ENCODE data around the gene ZSCAN20. TPM values are rescaled to one million over a fixed set of nuclear protein-coding genes. Genes with fewer than 3 reads are reported as not detected.

ZSCAN20 gene
- total RNA-seq, 1 experiment from 2014 or later, result 3.9 TPM

GRCh38 chr1:33468531-33468930, 3.9 kb upstream of the ZSCAN20 start:
- H2BK20ac ChIP-seq (ENCODE audit: low read depth, low read length, poor library complexity, severe bottlenecking), result no peak overlapping the region
- no CpG with 5 or more reads among the region's 4 CpGs for WGBS (ENCODE audit: extremely low coverage, insufficient read length, low lambda C conversion rate)
- no peaks in the 10 kb centered on the region for H3K79me2 ChIP-seq (ENCODE audit: insufficient read depth, low read length)
- Mint-ChIP-seq H3K9me3 (no peaks in the 10 kb centered on the region), H3K4me3 (no peak overlapping the region), H3K27ac (no peak overlapping the region), H3K4me1 (peaks cover 20 to 25% of the 10 kb centered on the region in 2 experiments), H3K27me3 (ENCODE audit: low read depth) (peaks cover 7% of the 10 kb centered on the region), H3K36me3 (ENCODE audit: insufficient read depth in 1 of 3, low read depth in 3 of 3) (no peaks in the 10 kb centered on the region; a peak in 1 of 7 replicates)
- no peak overlapping the region for H3K27ac ChIP-seq (ENCODE audit: insufficient read length, low read depth, low read length)
- H3K23me2 ChIP-seq (ENCODE audit: insufficient read length, low read depth, low read length, poor library complexity, severe bottlenecking), result peaks cover 6% of the 10 kb centered on the region
- no peak overlapping the region for H3K4ac ChIP-seq (ENCODE audit: low read depth, low read length)
- no peaks in the 10 kb centered on the region for H3K9me3 ChIP-seq (ENCODE audit: control insufficient read depth, low read depth, low read length)
- H3K18ac ChIP-seq (ENCODE audit: insufficient read length, low read depth, low read length), result no peak overlapping the region
- no peak overlapping the region for H3K9ac ChIP-seq (ENCODE audit: extremely low read depth, insufficient read length, low read length)
- H2BK120ac ChIP-seq (ENCODE audit: low read depth, low read length, poor library complexity, severe bottlenecking), result no peak overlapping the region
- H4K91ac ChIP-seq (ENCODE audit: insufficient read length, low read depth, low read length), result no peak overlapping the region
- H2AFZ ChIP-seq (ENCODE audit: low read length), result no peak overlapping the region
- TF ChIP-seq, protein P1, sequence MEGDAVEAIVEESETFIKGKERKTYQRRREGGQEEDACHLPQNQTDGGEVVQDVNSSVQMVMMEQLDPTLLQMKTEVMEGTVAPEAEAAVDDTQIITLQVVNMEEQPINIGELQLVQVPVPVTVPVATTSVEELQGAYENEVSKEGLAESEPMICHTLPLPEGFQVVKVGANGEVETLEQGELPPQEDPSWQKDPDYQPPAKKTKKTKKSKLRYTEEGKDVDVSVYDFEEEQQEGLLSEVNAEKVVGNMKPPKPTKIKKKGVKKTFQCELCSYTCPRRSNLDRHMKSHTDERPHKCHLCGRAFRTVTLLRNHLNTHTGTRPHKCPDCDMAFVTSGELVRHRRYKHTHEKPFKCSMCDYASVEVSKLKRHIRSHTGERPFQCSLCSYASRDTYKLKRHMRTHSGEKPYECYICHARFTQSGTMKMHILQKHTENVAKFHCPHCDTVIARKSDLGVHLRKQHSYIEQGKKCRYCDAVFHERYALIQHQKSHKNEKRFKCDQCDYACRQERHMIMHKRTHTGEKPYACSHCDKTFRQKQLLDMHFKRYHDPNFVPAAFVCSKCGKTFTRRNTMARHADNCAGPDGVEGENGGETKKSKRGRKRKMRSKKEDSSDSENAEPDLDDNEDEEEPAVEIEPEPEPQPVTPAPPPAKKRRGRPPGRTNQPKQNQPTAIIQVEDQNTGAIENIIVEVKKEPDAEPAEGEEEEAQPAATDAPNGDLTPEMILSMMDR (conservative IDR thresholded peaks at IDR 0.05), result no peak
- no peaks in the 10 kb centered on the region for H3K79me1 ChIP-seq (ENCODE audit: insufficient read depth, low read depth, low read length, poor library complexity, severe bottlenecking)
- no peak overlapping the region for H2BK5ac ChIP-seq (ENCODE audit: insufficient read length, low read length)
- no peak overlapping the region for H3K14ac ChIP-seq (ENCODE audit: insufficient read depth, low read length)
- H2AK5ac ChIP-seq (ENCODE audit: insufficient read length, low read length), result no peak overlapping the region
- no peak overlapping the region for H4K5ac ChIP-seq (ENCODE audit: insufficient read length, low read depth, low read length)
- H3K4me1 ChIP-seq (ENCODE audit: insufficient read depth, low read length), result no peaks in the 10 kb centered on the region; the same call in 1 of the 2 replicates
- no peak overlapping the region for H4K8ac ChIP-seq (replicated peaks; ENCODE audit: insufficient read length, low read depth, low read length)
- no peak overlapping the region for H3T11ph ChIP-seq (ENCODE audit: low read length)
- no peak overlapping the region for H2BK12ac ChIP-seq (ENCODE audit: insufficient read length, low read depth, low read length)
- H4K20me1 ChIP-seq (ENCODE audit: control insufficient read depth, insufficient read depth, insufficient read length), result no peaks in the 10 kb centered on the region
- no peak overlapping the region for H3K56ac ChIP-seq (ENCODE audit: insufficient read length, low read depth, low read length)
- H3K27me3 ChIP-seq (ENCODE audit: insufficient read depth, low read length), result no peaks in the 10 kb centered on the region
- no peak overlapping the region for H3K4me2 ChIP-seq (ENCODE audit: insufficient read depth, insufficient read length, low read length)
- no peak for DNase-seq
- no peak overlapping the region for H2BK15ac ChIP-seq (ENCODE audit: low read depth, low read length)
- H3K23ac ChIP-seq (ENCODE audit: insufficient read length, low read depth, low read length), result no peak overlapping the region
